ENCODE results near the gene SLC12A7. TPM values are rescaled to one million over a fixed set of nuclear protein-coding genes. Genes with fewer than 3 reads are reported as not detected.

Gene SLC12A7
- total and polyA plus RNA-seq, 9 of the 15 experiments (the other 6 are each of a cell fraction or from before 2014, with no cell fraction given), result 0.01 to 3.1 (median 0.56) TPM

- H3K27ac ChIP-seq (ENCODE audit: extremely low read depth, low read depth, low read length), result no peak overlapping the region
- H3K4me2 ChIP-seq (ENCODE audit: insufficient read depth, low read length), result peak overlapping the region; percentile 40
- peak in 3 of 4 experiments; percentile 42 to 73 (median 71) for DNase-seq (ENCODE audit: extremely low read depth in 1 of 4, low spot score in 3 of 4)
- TF ChIP-seq STAG1 (CRISPR knock-in tag; IDR thresholded peaks at IDR 0.05; ENCODE audit: borderline replicate concordance) (0 out of 2 replicates have a peak, but pooled peaks have one; percentile 5), SAP30 (IDR thresholded peaks at IDR 0.05; ENCODE audit: borderline replicate concordance, insufficient read depth, low read depth, low read length, poor library complexity, severe bottlenecking) (peak; percentile 29), TGIF2 (CRISPR knock-in tag; IDR thresholded peaks at IDR 0.05) (peak; percentile 80; the same call in 1 of the 2 replicates), CSDE1 (IDR thresholded peaks at IDR 0.05) (no peak), SIRT6 (IDR thresholded peaks at IDR 0.05; ENCODE audit: low read depth, low read length) (no peak), STAT5A (IDR thresholded peaks at IDR 0.05; ENCODE audit: borderline replicate concordance, low read length) (no peak), NR2C2 (CRISPR knock-in tag; IDR thresholded peaks at IDR 0.05) (no peak), NR2C2 (tag; IDR thresholded peaks at IDR 0.05) (peak; percentile 47), CBX2 (IDR thresholded peaks at IDR 0.05; ENCODE audit: insufficient read depth, low read length, poor library complexity, severe bottlenecking) (no peak), XRCC5 (IDR thresholded peaks at IDR 0.05; ENCODE audit: low read depth, low read length) (no peak), ZBTB1 (CRISPR knock-in tag; IDR thresholded peaks at IDR 0.05; ENCODE audit: borderline replicate concordance, low read depth) (0 out of 2 replicates have a peak, but pooled peaks have one; percentile 25)
- TF ChIP-seq, protein P1, sequence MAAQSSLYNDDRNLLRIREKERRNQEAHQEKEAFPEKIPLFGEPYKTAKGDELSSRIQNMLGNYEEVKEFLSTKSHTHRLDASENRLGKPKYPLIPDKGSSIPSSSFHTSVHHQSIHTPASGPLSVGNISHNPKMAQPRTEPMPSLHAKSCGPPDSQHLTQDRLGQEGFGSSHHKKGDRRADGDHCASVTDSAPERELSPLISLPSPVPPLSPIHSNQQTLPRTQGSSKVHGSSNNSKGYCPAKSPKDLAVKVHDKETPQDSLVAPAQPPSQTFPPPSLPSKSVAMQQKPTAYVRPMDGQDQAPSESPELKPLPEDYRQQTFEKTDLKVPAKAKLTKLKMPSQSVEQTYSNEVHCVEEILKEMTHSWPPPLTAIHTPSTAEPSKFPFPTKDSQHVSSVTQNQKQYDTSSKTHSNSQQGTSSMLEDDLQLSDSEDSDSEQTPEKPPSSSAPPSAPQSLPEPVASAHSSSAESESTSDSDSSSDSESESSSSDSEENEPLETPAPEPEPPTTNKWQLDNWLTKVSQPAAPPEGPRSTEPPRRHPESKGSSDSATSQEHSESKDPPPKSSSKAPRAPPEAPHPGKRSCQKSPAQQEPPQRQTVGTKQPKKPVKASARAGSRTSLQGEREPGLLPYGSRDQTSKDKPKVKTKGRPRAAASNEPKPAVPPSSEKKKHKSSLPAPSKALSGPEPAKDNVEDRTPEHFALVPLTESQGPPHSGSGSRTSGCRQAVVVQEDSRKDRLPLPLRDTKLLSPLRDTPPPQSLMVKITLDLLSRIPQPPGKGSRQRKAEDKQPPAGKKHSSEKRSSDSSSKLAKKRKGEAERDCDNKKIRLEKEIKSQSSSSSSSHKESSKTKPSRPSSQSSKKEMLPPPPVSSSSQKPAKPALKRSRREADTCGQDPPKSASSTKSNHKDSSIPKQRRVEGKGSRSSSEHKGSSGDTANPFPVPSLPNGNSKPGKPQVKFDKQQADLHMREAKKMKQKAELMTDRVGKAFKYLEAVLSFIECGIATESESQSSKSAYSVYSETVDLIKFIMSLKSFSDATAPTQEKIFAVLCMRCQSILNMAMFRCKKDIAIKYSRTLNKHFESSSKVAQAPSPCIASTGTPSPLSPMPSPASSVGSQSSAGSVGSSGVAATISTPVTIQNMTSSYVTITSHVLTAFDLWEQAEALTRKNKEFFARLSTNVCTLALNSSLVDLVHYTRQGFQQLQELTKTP (IDR thresholded peaks at IDR 0.05; ENCODE audit: low read depth in 1 of 2, partially characterized antibody in 2 of 2), result no peak
- TF ChIP-seq, protein P2, sequence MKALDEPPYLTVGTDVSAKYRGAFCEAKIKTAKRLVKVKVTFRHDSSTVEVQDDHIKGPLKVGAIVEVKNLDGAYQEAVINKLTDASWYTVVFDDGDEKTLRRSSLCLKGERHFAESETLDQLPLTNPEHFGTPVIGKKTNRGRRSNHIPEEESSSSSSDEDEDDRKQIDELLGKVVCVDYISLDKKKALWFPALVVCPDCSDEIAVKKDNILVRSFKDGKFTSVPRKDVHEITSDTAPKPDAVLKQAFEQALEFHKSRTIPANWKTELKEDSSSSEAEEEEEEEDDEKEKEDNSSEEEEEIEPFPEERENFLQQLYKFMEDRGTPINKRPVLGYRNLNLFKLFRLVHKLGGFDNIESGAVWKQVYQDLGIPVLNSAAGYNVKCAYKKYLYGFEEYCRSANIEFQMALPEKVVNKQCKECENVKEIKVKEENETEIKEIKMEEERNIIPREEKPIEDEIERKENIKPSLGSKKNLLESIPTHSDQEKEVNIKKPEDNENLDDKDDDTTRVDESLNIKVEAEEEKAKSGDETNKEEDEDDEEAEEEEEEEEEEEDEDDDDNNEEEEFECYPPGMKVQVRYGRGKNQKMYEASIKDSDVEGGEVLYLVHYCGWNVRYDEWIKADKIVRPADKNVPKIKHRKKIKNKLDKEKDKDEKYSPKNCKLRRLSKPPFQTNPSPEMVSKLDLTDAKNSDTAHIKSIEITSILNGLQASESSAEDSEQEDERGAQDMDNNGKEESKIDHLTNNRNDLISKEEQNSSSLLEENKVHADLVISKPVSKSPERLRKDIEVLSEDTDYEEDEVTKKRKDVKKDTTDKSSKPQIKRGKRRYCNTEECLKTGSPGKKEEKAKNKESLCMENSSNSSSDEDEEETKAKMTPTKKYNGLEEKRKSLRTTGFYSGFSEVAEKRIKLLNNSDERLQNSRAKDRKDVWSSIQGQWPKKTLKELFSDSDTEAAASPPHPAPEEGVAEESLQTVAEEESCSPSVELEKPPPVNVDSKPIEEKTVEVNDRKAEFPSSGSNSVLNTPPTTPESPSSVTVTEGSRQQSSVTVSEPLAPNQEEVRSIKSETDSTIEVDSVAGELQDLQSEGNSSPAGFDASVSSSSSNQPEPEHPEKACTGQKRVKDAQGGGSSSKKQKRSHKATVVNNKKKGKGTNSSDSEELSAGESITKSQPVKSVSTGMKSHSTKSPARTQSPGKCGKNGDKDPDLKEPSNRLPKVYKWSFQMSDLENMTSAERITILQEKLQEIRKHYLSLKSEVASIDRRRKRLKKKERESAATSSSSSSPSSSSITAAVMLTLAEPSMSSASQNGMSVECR (CRISPR knock-in tag; IDR thresholded peaks at IDR 0.05), result 0 out of 2 replicates have a peak, but pooled peaks have one; percentile 60
Measured at GRCh38 chr5:1111241-1111726, 579 bp downstream of the SLC12A7 start.

More at GRCh38 chr5:1111241-1111726, 579 bp downstream of the SLC12A7 start:
- no TSS peak for BruUV-seq (replicated peaks)
- no peaks in the 10 kb centered on the region for H3K9me3 ChIP-seq (replicated peaks; ENCODE audit: control insufficient read depth, insufficient read depth, low read depth, low read length)
- CTCF ChIA-PET (ENCODE audit: low intra/inter-chr PET ratio), result no interaction called here
- H3K27me3 ChIP-seq (ENCODE audit: control insufficient read depth in 2 of 2, insufficient read depth in 2 of 2, low read length in 2 of 2), result peaks cover 3 to 47% of the 10 kb centered on the region in 2 experiments; a peak in 3 of 5 replicates
- intact Hi-C loops (cut with micrococcal nuclease), result no loop called here
- POLR2A ChIA-PET, result no interaction called here
- peak overlapping the region; percentile 37 to 88; a peak in 3 of 4 replicates for H3K9ac ChIP-seq (ENCODE audit: insufficient read depth in 1 of 2, low read depth in 2 of 2, low read length in 2 of 2)
- H3K79me2 ChIP-seq (ENCODE audit: control insufficient read depth, insufficient read depth, low read length), result no peaks in the 10 kb centered on the region
- in situ Hi-C loops (cut with MboI), result no loop called here
- H2AFZ ChIP-seq (ENCODE audit: low read depth, low read length), result 0 out of 2 replicates have a peak overlapping the region, but pooled peaks have one; percentile 66
- H3K9me1 ChIP-seq (ENCODE audit: control insufficient read depth, insufficient read depth, low read length), result no peaks in the 10 kb centered on the region
- FAIRE-seq, result no peak
- peak; percentile 10 for ATAC-seq
- WGBS (ENCODE audit: insufficient coverage, low coverage, missing lambda C conversion rate), result 4% methylated on average over 31 of the region's 43 CpGs
- peaks cover 10% of the 10 kb centered on the region for H4K20me1 ChIP-seq (replicated peaks; ENCODE audit: control insufficient read depth, insufficient read depth, low read length)
- H3K36me3 ChIP-seq (ENCODE audit: control insufficient read depth, insufficient read depth, low read length), result no peaks in the 10 kb centered on the region
- H3K4me3 ChIP-seq, result peak overlapping the region; percentile 34
- peaks cover 12 to 81% of the 10 kb centered on the region in 2 experiments; a peak in 4 of 5 replicates for H3K4me1 ChIP-seq (replicated peaks in 1 of 2; ENCODE audit: control insufficient read depth in 2 of 2, insufficient read depth in 2 of 2, low read length in 2 of 2)

Data from K562 (cell line).